ENCODE results near the gene ANKMY1.
"Not testable (repeated sequence)": the region's sequence is repeated elsewhere in the genome, so short reads cannot be mapped to it uniquely, and the experiment has no call there.

Gene ANKMY1

DNA sequence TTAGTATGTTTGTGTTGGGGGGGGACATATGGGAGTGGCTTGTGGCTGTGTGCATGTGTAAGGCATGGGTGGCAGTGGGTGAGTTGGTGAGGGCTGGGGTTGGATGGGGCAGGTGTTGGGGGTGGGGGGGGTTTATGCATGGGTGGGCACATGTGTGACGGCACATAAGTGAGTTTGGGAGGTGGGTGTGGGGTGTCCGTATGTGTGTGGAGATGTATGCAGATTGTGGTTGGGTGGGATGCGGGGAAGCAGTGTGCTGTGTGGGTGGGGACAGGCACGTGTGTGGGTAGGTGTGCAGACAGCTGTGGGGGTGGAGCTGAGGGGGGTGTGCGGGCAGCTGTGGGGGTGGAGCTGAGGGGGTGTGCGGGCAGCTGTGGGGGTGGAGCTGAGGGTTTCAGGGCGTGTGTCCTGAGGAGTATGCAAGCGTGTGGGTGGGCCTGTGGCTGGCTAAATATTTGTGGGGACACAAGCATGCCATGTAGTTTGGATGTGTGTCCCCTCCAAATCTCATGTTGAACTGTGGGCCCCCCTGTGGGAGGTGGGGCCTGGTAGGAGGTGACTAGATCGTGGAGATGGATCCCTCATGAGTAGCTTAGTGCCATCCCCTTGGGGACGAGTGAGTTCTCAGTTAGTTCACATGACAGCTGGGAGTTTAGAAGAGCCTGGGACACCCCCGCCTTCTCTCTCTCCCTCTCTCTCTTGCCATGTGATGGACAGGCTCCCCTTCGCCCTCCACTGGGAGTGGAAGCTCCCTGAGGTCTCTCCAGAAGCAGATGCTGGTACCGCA, 59.4 kb downstream of the ANKMY1 start:
- Histone ChIP-seq H3K9me3 (ENCODE audit: control insufficient read depth, low read length) (no peaks in the 10 kb centered on the region), H2AFZ (no peak overlapping the region), H3K27ac (no peak overlapping the region), H3K9ac (no peak overlapping the region), H3K27me3 (ENCODE audit: control insufficient read depth, insufficient read depth, low read length) (no peaks in the 10 kb centered on the region), H3K79me2 (no peaks in the 10 kb centered on the region), H3K4me3 (ENCODE audit: low read depth, low read length) (no peak overlapping the region), H3K36me3 (ENCODE audit: control insufficient read depth, insufficient read depth, low read length) (no peaks in the 10 kb centered on the region), H3K4me1 (no peaks in the 10 kb centered on the region), H3K4me2 (ENCODE audit: low read length) (no peak overlapping the region)
- TF ChIP-seq, protein P1, sequence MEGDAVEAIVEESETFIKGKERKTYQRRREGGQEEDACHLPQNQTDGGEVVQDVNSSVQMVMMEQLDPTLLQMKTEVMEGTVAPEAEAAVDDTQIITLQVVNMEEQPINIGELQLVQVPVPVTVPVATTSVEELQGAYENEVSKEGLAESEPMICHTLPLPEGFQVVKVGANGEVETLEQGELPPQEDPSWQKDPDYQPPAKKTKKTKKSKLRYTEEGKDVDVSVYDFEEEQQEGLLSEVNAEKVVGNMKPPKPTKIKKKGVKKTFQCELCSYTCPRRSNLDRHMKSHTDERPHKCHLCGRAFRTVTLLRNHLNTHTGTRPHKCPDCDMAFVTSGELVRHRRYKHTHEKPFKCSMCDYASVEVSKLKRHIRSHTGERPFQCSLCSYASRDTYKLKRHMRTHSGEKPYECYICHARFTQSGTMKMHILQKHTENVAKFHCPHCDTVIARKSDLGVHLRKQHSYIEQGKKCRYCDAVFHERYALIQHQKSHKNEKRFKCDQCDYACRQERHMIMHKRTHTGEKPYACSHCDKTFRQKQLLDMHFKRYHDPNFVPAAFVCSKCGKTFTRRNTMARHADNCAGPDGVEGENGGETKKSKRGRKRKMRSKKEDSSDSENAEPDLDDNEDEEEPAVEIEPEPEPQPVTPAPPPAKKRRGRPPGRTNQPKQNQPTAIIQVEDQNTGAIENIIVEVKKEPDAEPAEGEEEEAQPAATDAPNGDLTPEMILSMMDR (IDR thresholded peaks at IDR 0.05), result no peak

DNA sequence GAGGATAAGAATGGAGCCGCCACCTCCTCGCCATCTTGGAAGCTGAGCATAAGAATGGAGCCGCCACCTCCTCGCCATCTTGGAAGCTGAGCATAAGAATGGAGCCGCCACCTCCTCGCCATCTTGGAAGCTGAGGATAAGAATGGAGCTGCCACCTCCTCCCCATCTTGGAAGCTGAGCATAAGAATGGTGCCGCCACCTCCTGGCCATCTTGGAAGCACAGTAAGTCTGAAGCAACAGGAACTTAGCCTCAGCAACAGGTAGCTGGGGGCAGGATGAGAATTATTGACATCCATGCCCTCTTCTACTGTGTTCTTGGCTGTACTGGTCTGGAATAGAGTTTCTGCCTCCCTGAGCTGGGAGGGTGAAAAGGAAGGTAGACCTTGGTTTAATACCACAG, 60.7 kb downstream of the ANKMY1 start:
- not testable (repeated sequence) for H3K27ac ChIP-seq; H3K36me3 ChIP-seq (ENCODE audit: control insufficient read depth, insufficient read depth, low read length); H3K9me3 ChIP-seq (ENCODE audit: control insufficient read depth, low read length); H3K9ac ChIP-seq; H3K4me3 ChIP-seq (ENCODE audit: low read depth, low read length); H3K4me1 ChIP-seq; H3K27me3 ChIP-seq (ENCODE audit: control insufficient read depth, insufficient read depth, low read length); H3K4me2 ChIP-seq (ENCODE audit: low read length); H2AFZ ChIP-seq; H3K79me2 ChIP-seq

DNA sequence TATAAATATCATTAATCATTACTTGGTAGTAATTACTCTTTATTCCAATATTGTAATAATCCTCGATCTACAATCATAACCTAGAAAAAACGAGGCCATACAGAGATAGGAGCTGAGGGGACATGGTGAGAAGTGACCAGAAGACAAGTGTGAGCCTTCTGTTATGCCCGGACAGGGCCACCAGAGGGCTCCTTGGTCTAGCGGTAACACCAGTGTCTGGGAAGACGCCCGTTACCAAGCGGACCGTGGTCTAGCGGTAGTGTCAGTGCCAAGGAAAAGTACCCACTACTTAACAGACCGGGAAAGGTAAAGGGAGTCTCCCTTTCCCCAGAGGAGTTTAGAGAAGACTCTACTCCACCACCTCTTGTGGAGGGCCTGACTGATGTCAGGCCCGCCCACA, 62.8 kb downstream of the ANKMY1 start:
- H3K27ac ChIP-seq; H3K4me1 ChIP-seq; H3K9me3 ChIP-seq (ENCODE audit: control insufficient read depth, low read length); H3K4me3 ChIP-seq (ENCODE audit: low read depth, low read length); H3K27me3 ChIP-seq (ENCODE audit: control insufficient read depth, insufficient read depth, low read length); H2AFZ ChIP-seq; H3K4me2 ChIP-seq (ENCODE audit: low read length); H3K9ac ChIP-seq; H3K79me2 ChIP-seq; H3K36me3 ChIP-seq (ENCODE audit: control insufficient read depth, insufficient read depth, low read length): not testable (repeated sequence)

DNA sequence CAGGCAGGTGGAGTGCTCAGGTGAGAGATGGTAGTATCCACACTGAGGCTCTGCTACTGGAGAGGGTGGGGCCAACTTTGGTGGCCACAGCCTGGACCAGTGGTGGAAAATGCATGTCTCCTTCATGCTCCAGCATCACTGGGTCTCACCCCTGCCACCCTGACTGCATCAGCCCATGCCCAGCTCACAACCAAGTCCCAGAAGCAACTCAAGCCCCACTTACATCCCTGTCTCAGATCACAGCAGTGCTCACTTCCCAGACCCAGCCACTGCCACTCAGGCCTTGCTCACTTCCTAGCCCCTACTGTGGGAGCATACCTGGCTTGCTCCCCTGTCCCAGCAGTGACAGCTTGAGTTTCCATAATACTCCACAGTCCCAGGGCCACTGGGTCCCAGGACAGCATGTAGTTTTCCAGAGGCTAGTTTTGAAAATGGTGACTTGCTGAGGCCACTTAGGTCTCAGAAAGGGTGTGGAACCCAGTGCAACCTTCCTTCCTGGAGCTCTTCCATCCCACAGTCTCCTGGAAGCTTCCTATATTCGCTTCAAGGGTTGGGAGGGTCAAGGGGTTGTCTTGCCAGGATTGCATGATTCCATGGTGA, 63.5 kb downstream of the ANKMY1 start:
- no peak overlapping the region for H3K4me2 ChIP-seq (ENCODE audit: low read length)

DNA sequence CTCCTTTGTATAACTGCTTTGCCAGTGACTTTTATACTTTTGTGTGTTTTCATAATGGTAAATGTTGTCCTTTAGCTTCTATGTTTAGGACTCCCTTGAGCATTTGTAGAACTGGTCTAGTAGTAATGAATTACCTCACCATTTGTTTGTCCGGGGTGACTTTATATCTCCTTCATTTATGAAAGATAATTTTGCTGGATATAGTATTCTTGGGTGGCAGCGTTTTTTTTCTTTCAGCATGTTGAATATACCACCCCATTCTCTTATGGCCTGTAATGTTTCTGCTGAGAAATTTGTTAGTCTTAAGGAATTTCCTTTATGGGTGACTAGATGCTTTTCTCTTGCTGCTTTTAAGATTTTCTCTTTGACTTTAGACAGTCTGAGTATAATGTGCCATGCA, 66.3 kb downstream of the ANKMY1 start:
- Histone ChIP-seq H3K4me2 (ENCODE audit: low read length) (no peak overlapping the region), H2AFZ (no peak overlapping the region), H3K4me1 (no peaks in the 10 kb centered on the region), H3K9me3 (ENCODE audit: control insufficient read depth, low read length) (no peaks in the 10 kb centered on the region), H3K4me3 (ENCODE audit: low read depth, low read length) (no peak overlapping the region), H3K9ac (no peak overlapping the region), H3K27ac (no peak overlapping the region), H3K36me3 (ENCODE audit: control insufficient read depth, insufficient read depth, low read length) (no peaks in the 10 kb centered on the region), H3K27me3 (ENCODE audit: control insufficient read depth, insufficient read depth, low read length) (no peaks in the 10 kb centered on the region), H3K79me2 (no peaks in the 10 kb centered on the region)
- TF ChIP-seq, protein P1 (IDR thresholded peaks at IDR 0.05), result no peak

More for the DNA sequence above, 63.5 kb downstream of the ANKMY1 start:
- Histone ChIP-seq H3K4me3 (ENCODE audit: low read depth, low read length) (no peak overlapping the region), H3K9ac (no peak overlapping the region), H3K27me3 (ENCODE audit: control insufficient read depth, insufficient read depth, low read length) (no peaks in the 10 kb centered on the region), H3K27ac (no peak overlapping the region), H3K4me1 (no peaks in the 10 kb centered on the region), H2AFZ (no peak overlapping the region), H3K79me2 (no peaks in the 10 kb centered on the region), H3K9me3 (ENCODE audit: control insufficient read depth, low read length) (no peaks in the 10 kb centered on the region), H3K36me3 (ENCODE audit: control insufficient read depth, insufficient read depth, low read length) (no peaks in the 10 kb centered on the region)
- TF ChIP-seq, protein P1 (IDR thresholded peaks at IDR 0.05), result no peak

All from parathyroid adenoma (tissue), 2 donors.